HG03064 (cell line): Measurements from ENCODE around the gene G3BP2.
"Not testable (repeated sequence)": the region's sequence is repeated elsewhere in the genome, so short reads cannot be mapped to it uniquely, and the experiment has no call there.

Experiments used
- ATAC-seq: cut with Tn5 transposase; IDR thresholded peaks from one replicate; pipeline ENCODE4 v1.9.1; 2021; ENCODE audit warnings: low read depth; ENCODE audit not compliant: unreplicated experiment

G3BP2 gene

GRCh38 chr4:75685546-75686189, 12.5 kb upstream of the G3BP2 start:
- ATAC-seq: no peak

GRCh38 chr4:75683482-75684155, 10.4 kb upstream of the G3BP2 start:
- ATAC-seq: no peak

- no peak for ATAC-seq
Observed at GRCh38 chr4:75679876-75680575, 6.8 kb upstream of the G3BP2 start.

- ATAC-seq: no peak
Observed at GRCh38 chr4:75678965-75679364, 5.8 kb upstream of the G3BP2 start.

GRCh38 chr4:75678473-75678872, 5.3 kb upstream of the G3BP2 start:
- no peak for ATAC-seq

GRCh38 chr4:75675004-75675531, 1.9 kb upstream of the G3BP2 start:
- ATAC-seq: no peak

GRCh38 chr4:75673959-75674328, 733 bp upstream of the G3BP2 start:
- ATAC-seq: no peak

- peak; percentile 24 for ATAC-seq
Observed at GRCh38 chr4:75672461-75673026, 667 bp downstream of the G3BP2 start.

- no peak for ATAC-seq
Observed at GRCh38 chr4:75671802-75672421, 1.3 kb downstream of the G3BP2 start.

GRCh38 chr4:75668596-75668995, 4.6 kb downstream of the G3BP2 start:
- no peak for ATAC-seq

GRCh38 chr4:75667636-75668035, 5.6 kb downstream of the G3BP2 start:
- not testable (repeated sequence) for ATAC-seq

- no peak for ATAC-seq
Observed at GRCh38 chr4:75666299-75666698, 6.9 kb downstream of the G3BP2 start.

GRCh38 chr4:75664604-75665003, 8.6 kb downstream of the G3BP2 start:
- ATAC-seq: not testable (repeated sequence)

- ATAC-seq: no peak
Observed at GRCh38 chr4:75662626-75663025, 10.6 kb downstream of the G3BP2 start.

- no peak for ATAC-seq
Observed at GRCh38 chr4:75660491-75660890, 12.7 kb downstream of the G3BP2 start.

- ATAC-seq: no peak
Observed at GRCh38 chr4:75659512-75660031, 13.6 kb downstream of the G3BP2 start.

- ATAC-seq: no peak
Observed at GRCh38 chr4:75658876-75659275, 14.3 kb downstream of the G3BP2 start.

GRCh38 chr4:75655562-75655961, 17.6 kb downstream of the G3BP2 start:
- no peak for ATAC-seq

- no peak for ATAC-seq
Observed at GRCh38 chr4:75654905-75655304, 18.3 kb downstream of the G3BP2 start.

GRCh38 chr4:75653845-75654503, 19.2 kb downstream of the G3BP2 start:
- no peak for ATAC-seq
